ENCODE results near the gene RPS6KB2. TPM values are rescaled to one million over a fixed set of nuclear protein-coding genes. Genes with fewer than 3 reads are reported as not detected.
"Not testable (repeated sequence)": the region's sequence is repeated elsewhere in the genome, so short reads cannot be mapped to it uniquely, and the experiment has no call there.

Gene RPS6KB2
- total and polyA plus RNA-seq, 4 donors, result 26.3 to 69.5 (median 56.2) TPM

GRCh38 chr11:67401495-67402191, 26.7 kb upstream of the RPS6KB2 start, which contains the start of gene PPP1CA:
PPP1CA (minus strand) TSS chr11:67401858; CDS start chr11:67401782, 76 bp downstream.
- DNase-seq (peak; percentile 95 to 97 (median 97)), ATAC-seq (ENCODE audit: insufficient read depth, low FRiP score) (peak; percentile 93)
- Histone ChIP-seq H3K36me3 (ENCODE audit: control insufficient read depth in 4 of 4, insufficient read depth in 4 of 4, low read length in 4 of 4) (peaks cover 6 to 30% (median 18%) of the 10 kb centered on the region in 4 donors), H3K9ac (ENCODE audit: insufficient read depth in 1 of 2, low read length in 2 of 2) (peak within 1 kb of the TSS; percentile 46 to 85), H3K27me3 (ENCODE audit: control insufficient read depth in 3 of 3, insufficient read depth in 3 of 3, low read length in 2 of 3) (no peaks in the 10 kb centered on the region), H3K9me3 (ENCODE audit: control insufficient read depth in 4 of 4, insufficient read depth in 3 of 4, low read length in 3 of 4) (no peaks in the 10 kb centered on the region), H3K4me3 (peak within 1 kb of the TSS; percentile 87), H3K27ac (ENCODE audit: low read depth in 1 of 2, low read length in 1 of 2) (peak within 1 kb of the TSS; percentile 94), H3K4me1 (ENCODE audit: control insufficient read depth in 5 of 5, insufficient read depth in 5 of 5, low read length in 5 of 5) (peaks cover 2 to 37% (median 9%) of the 10 kb centered on the region in 5 donors)
- TF ChIP-seq CTCF (IDR thresholded peaks at IDR 0.05; ENCODE audit: control extremely low read depth, extremely low read depth), result no peak
- WGBS, 2 donors, result 1% methylated on average over 30 to 73 of the region's 73 CpGs

- Histone ChIP-seq H3K27ac (ENCODE audit: low read depth in 1 of 2, low read length in 1 of 2) (peak overlapping the region; percentile 11 to 94), H3K9ac (ENCODE audit: insufficient read depth in 1 of 2, low read length in 2 of 2) (peak overlapping the region in 1 of 2 donors; percentile 85), H3K4me1 (ENCODE audit: control insufficient read depth in 5 of 5, insufficient read depth in 5 of 5, low read length in 5 of 5) (peaks cover 2 to 37% (median 9%) of the 10 kb centered on the region in 5 donors), H3K36me3 (ENCODE audit: control insufficient read depth in 4 of 4, insufficient read depth in 4 of 4, low read length in 4 of 4) (peaks cover 6 to 29% (median 17%) of the 10 kb centered on the region in 4 donors)
- not testable (repeated sequence) for H3K27me3 ChIP-seq (ENCODE audit: control insufficient read depth in 3 of 3, insufficient read depth in 3 of 3, low read length in 2 of 3); DNase-seq; H3K9me3 ChIP-seq (ENCODE audit: control insufficient read depth in 4 of 4, insufficient read depth in 3 of 4, low read length in 3 of 4); ATAC-seq (ENCODE audit: insufficient read depth, low FRiP score); H3K4me3 ChIP-seq
- WGBS, 2 donors, result 47 to 49% methylated on average over 19 of the region's 19 CpGs
Measured at GRCh38 chr11:67402192-67402839, 26.0 kb upstream of the RPS6KB2 start.

DNA sequence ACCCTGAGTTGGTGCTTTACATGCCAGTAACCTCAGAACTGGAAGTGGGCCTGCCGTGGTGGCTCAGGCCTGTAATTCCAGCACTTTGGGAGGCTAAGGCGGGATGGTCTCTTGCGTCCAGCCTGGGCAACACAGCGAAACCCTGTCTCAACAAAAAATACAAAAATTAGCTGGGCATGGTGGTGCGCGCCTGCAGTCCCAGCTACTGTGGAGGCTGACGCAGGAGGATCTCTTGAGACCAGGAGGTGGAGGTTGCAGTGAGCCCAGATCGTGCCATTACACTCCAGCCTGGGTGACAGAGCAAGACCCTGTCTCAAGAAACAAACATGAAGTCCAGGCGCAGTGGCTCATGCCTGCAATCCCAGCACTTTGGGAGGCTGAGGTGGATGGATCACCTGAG, 25.2 kb upstream of the RPS6KB2 start:
- not testable (repeated sequence) for H3K27ac ChIP-seq (ENCODE audit: low read depth in 1 of 2, low read length in 1 of 2); H3K9me3 ChIP-seq (ENCODE audit: control insufficient read depth in 4 of 4, insufficient read depth in 3 of 4, low read length in 3 of 4); H3K4me3 ChIP-seq; H3K9ac ChIP-seq (ENCODE audit: insufficient read depth in 1 of 2, low read length in 2 of 2); ATAC-seq (ENCODE audit: insufficient read depth, low FRiP score); H3K27me3 ChIP-seq (ENCODE audit: control insufficient read depth in 3 of 3, insufficient read depth in 3 of 3, low read length in 2 of 3); DNase-seq
- 83 to 93% methylated on average over 9 of the region's 9 CpGs for WGBS, 2 donors
- Histone ChIP-seq H3K4me1 (ENCODE audit: control insufficient read depth in 5 of 5, insufficient read depth in 5 of 5, low read length in 5 of 5) (peaks cover 2 to 32% (median 9%) of the 10 kb centered on the region in 5 donors), H3K36me3 (ENCODE audit: control insufficient read depth in 4 of 4, insufficient read depth in 4 of 4, low read length in 4 of 4) (peaks cover 6 to 22% (median 13%) of the 10 kb centered on the region in 4 donors)

GRCh38 chr11:67404515-67405195, 23.6 kb upstream of the RPS6KB2 start:
- peaks cover 2 to 25% (median 9%) of the 10 kb centered on the region in 5 donors for H3K4me1 ChIP-seq (ENCODE audit: control insufficient read depth in 5 of 5, insufficient read depth in 5 of 5, low read length in 5 of 5)
- H3K9ac ChIP-seq (ENCODE audit: insufficient read depth in 1 of 2, low read length in 2 of 2), result no peak overlapping the region
- no peaks in the 10 kb centered on the region for H3K9me3 ChIP-seq (ENCODE audit: control insufficient read depth in 4 of 4, insufficient read depth in 3 of 4, low read length in 3 of 4)
- H3K36me3 ChIP-seq (ENCODE audit: control insufficient read depth in 4 of 4, insufficient read depth in 4 of 4, low read length in 4 of 4), result peaks cover 0 to 6% (median 0%) of the 10 kb centered on the region in 4 donors
- no peaks in the 10 kb centered on the region for H3K27me3 ChIP-seq (ENCODE audit: control insufficient read depth in 3 of 3, insufficient read depth in 3 of 3, low read length in 2 of 3)
- 52 to 55% methylated on average over 13 of the region's 13 CpGs for WGBS, 2 donors
- no peak for TF ChIP-seq CTCF (IDR thresholded peaks at IDR 0.05; ENCODE audit: control extremely low read depth, extremely low read depth)
- no peak overlapping the region for H3K4me3 ChIP-seq
- no peak for DNase-seq
- no peak for ATAC-seq (ENCODE audit: insufficient read depth, low FRiP score)
- peak overlapping the region in 1 of 2 donors; percentile 51 for H3K27ac ChIP-seq (ENCODE audit: low read depth in 1 of 2, low read length in 1 of 2)

Data from lung (tissue), 12 donors.